ENCODE results near the gene FLT3LG. TPM values are rescaled to one million over a fixed set of nuclear protein-coding genes. Genes with fewer than 3 reads are reported as not detected.
"Not testable (repeated sequence)": the region's sequence is repeated elsewhere in the genome, so short reads cannot be mapped to it uniquely, and the experiment has no call there.

The FLT3LG gene
- total and polyA plus RNA-seq, 9 of the 15 experiments (the other 6 are each of a cell fraction or from before 2014, with no cell fraction given): 0.31 to 6.4 (median 1.1) TPM

- no TSS peak for BruUV-seq (replicated peaks)
- intact Hi-C loops (cut with micrococcal nuclease): no loop called here
- Histone ChIP-seq H3K79me2 (ENCODE audit: control insufficient read depth, insufficient read depth, low read length) (no peaks in the 10 kb centered on the region), H2AFZ (ENCODE audit: low read depth, low read length) (no peak overlapping the region), H3K9ac (ENCODE audit: insufficient read depth in 1 of 2, low read depth in 2 of 2, low read length in 2 of 2) (peak overlapping the region in 1 of 2 experiments; percentile 29; a peak in 1 of 4 replicates), H3K4me1 (replicated peaks in 1 of 2; ENCODE audit: control insufficient read depth in 2 of 2, insufficient read depth in 2 of 2, low read length in 2 of 2) (peaks cover 16 to 53% of the 10 kb centered on the region in 2 experiments), H3K36me3 (ENCODE audit: control insufficient read depth, insufficient read depth, low read length) (peaks cover 16% of the 10 kb centered on the region; the same call in 1 of the 3 replicates), H4K20me1 (replicated peaks; ENCODE audit: control insufficient read depth, insufficient read depth, low read length) (peaks cover 5% of the 10 kb centered on the region; the same call in 1 of the 2 replicates), H3K4me3 (no peak overlapping the region), H3K27me3 (ENCODE audit: control insufficient read depth in 2 of 2, insufficient read depth in 2 of 2, low read length in 2 of 2) (no peaks in the 10 kb centered on the region), H3K9me3 (replicated peaks; ENCODE audit: control insufficient read depth, insufficient read depth, low read depth, low read length) (no peaks in the 10 kb centered on the region), H3K9me1 (ENCODE audit: control insufficient read depth, insufficient read depth, low read length) (no peaks in the 10 kb centered on the region), H3K27ac (ENCODE audit: extremely low read depth, low read depth, low read length) (no peak overlapping the region), H3K4me2 (ENCODE audit: insufficient read depth, low read length) (no peak overlapping the region)
- TF ChIP-seq CREBBP (IDR thresholded peaks at IDR 0.05; ENCODE audit: low read depth, low read length): no peak
- no peak for TF ChIP-seq TEAD4 (IDR thresholded peaks at IDR 0.05; ENCODE audit: low read length)
- no peak for TF ChIP-seq TEAD4 (CRISPR knock-in tag; IDR thresholded peaks at IDR 0.05; ENCODE audit: borderline replicate concordance)
- no peak for TF ChIP-seq ZNF253 (CRISPR knock-in tag; conservative IDR thresholded peaks at IDR 0.05)
- TF ChIP-seq ZNF12 (CRISPR knock-in tag; IDR thresholded peaks at IDR 0.05): peak; percentile 96
- no peak for FAIRE-seq
- in situ Hi-C loops (cut with MboI): no loop called here
- ChIA-PET CTCF (ENCODE audit: low intra/inter-chr PET ratio) (interaction anchor here (0.6 to 0.8 kb wide), 2 partner anchors 97 to 260 kb away, joined by 3 to 9 read pairs; no protein-coding TSS in a partner anchor), POLR2A (interaction anchor here (1.0 kb wide), 1 partner anchor 18 kb away, joined by 4 read pairs; no protein-coding TSS in a partner anchor)
- 60% methylated on average over 9 of the region's 9 CpGs for WGBS (ENCODE audit: insufficient coverage, low coverage, missing lambda C conversion rate)
- no peak for ATAC-seq
- DNase-seq (ENCODE audit: extremely low read depth in 1 of 4, low spot score in 3 of 4): no peak
These were observed 1.1 kb upstream of the FLT3LG start for GRCh38 chr19:49472936-49473335.

DNA sequence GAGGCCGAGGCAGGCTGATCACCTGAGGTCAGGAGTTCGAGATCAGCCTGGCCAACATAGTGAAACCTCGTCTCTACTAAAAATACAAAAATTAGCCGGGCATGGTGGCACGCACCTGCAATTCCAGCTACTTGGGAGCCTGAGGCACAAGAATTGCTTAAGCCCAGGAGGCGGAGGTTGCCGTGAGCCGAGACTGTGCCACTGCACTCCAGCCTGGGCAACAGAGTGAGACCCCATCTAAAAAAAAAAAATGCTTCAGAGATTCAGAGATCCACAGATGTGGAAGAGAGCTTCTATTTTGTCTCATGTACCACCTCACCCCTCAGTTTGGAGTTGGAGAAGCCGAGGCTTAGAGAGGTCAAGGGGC, 531 bp upstream of the FLT3LG start:
- Histone ChIP-seq H2AFZ (ENCODE audit: low read depth, low read length) (peak overlapping the region; percentile 94), H3K36me3 (ENCODE audit: control insufficient read depth, insufficient read depth, low read length) (peaks cover 14% of the 10 kb centered on the region; the same call in 1 of the 3 replicates), H3K9ac (ENCODE audit: insufficient read depth in 1 of 2, low read depth in 2 of 2, low read length in 2 of 2) (peak overlapping the region; percentile 53 to 94; a peak in 3 of 4 replicates), H3K4me3 (peak overlapping the region; percentile 56), H3K4me2 (ENCODE audit: insufficient read depth, low read length) (peak overlapping the region; percentile 73), H3K4me1 (replicated peaks in 1 of 2; ENCODE audit: control insufficient read depth in 2 of 2, insufficient read depth in 2 of 2, low read length in 2 of 2) (peaks cover 16 to 50% of the 10 kb centered on the region in 2 experiments)
- H3K9me1 ChIP-seq (ENCODE audit: control insufficient read depth, insufficient read depth, low read length); H3K27ac ChIP-seq (ENCODE audit: extremely low read depth, low read depth, low read length); BruUV-seq (replicated peaks); H3K9me3 ChIP-seq (replicated peaks; ENCODE audit: control insufficient read depth, insufficient read depth, low read depth, low read length); in situ Hi-C loops (cut with MboI); H3K79me2 ChIP-seq (ENCODE audit: control insufficient read depth, insufficient read depth, low read length); intact Hi-C loops (cut with micrococcal nuclease); DNase-seq (ENCODE audit: extremely low read depth in 1 of 4, low spot score in 3 of 4); ATAC-seq; H4K20me1 ChIP-seq (replicated peaks; ENCODE audit: control insufficient read depth, insufficient read depth, low read length); H3K27me3 ChIP-seq (ENCODE audit: control insufficient read depth in 2 of 2, insufficient read depth in 2 of 2, low read length in 2 of 2); FAIRE-seq: not testable (repeated sequence)
- CTCF ChIA-PET (ENCODE audit: low intra/inter-chr PET ratio): interaction anchor here (0.8 to 1.3 kb wide), 2 partner anchors 96 to 205 kb away, joined by 5 to 9 read pairs; no protein-coding TSS in a partner anchor
- POLR2A ChIA-PET: interaction anchor here (0.6 kb wide), 1 partner anchor 22 kb away, joined by 3 read pairs; no protein-coding TSS in a partner anchor
- 65% methylated on average over 7 of the region's 9 CpGs for WGBS (ENCODE audit: insufficient coverage, low coverage, missing lambda C conversion rate)
- peak; percentile 94 for TF ChIP-seq ZNF121 (CRISPR knock-in tag; conservative IDR thresholded peaks at IDR 0.05)
